Stimulated activated CD4-positive, alpha-beta T cell treated with anti-CD3 and anti-CD28 coated beads, Interleukin-1b, Interleukin-23, amount 100 ng/mL, for 4 hours (primary cell): ENCODE results near the gene FBXL17.

Experiments used
- DNase-seq, 2 donors: peaks; one replicate each; pipeline ENCODE4 v3.0.0-alpha.2; 2020; ENCODE audit warnings: low read depth in 2 of 2

The FBXL17 gene

GRCh38 chr5:107954254-107954653 lies 427.6 kb downstream of the FBXL17 start:
- DNase-seq, result no peak

DNA sequence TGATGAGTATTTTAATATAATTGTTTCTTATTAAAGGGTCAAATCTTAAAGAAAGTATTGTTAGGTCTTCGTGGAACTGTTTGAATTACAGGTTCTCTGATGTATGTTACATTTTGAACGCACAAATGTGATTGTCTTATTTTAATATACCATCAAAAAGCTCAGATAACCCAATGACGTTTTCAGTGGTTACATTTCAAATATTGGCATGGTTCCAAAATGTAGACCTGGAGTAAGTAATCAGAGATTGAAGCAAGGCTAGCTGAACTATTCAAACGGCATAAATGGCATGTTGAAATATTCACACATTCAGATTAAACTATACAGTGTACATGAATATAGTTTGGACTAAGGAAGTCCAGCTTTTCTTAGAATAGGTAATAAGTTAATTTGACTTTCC lies 429.4 kb downstream of the FBXL17 start:
- DNase-seq, result no peak

- DNase-seq, result no peak
These were observed 430.6 kb downstream of the FBXL17 start for GRCh38 chr5:107951309-107951708.

- no peak for DNase-seq
These were observed 431.1 kb downstream of the FBXL17 start for GRCh38 chr5:107950776-107951175.

DNA sequence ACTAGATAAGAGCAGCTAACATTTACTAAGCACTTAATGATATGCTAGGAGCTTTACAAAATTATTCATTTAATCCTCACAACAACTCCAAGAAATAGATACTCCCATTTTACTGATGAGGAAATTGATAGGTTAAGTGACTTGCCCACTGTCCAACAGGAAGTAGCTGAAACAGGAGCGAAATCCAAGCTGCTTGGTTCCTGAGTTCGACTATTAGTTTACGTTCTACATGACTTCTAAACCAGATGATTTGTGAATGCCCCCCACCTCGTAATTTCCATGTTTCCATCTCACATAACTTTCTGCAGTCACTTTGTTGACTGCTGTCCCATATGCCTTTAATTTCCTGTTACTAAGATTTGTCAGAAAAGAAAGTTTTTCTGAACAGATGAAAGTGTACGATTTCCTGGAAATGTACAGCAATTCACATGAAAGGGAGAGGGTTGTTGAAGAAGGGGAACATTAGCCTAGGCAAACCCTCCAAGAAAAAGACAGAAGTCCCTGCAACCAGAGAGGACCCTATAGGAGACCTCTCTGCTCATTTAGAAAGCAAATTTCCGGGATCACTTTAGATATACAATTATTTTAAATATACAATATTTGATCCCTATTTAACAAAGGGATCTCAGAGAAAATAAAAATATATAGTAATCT lies 432.1 kb downstream of the FBXL17 start:
- no peak for DNase-seq

GRCh38 chr5:107948377-107948776 lies 433.5 kb downstream of the FBXL17 start:
- DNase-seq, result no peak

DNA sequence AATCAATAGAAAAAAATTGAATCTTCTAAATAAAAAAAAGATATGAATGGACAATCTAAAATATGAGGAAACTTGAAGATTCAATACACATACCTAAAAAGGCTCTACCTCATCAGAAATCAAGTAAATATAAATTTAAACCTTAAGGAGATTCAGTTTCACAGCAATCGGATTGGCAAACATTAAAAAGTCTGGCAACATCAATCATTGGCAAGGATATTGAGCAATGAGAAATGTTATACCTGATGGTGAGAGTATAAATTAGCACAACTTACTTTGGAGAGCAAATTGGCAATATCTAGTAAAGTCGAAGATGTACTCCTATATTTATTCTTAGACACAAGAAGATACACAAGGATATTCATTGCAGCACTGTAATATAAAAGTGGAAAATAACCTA lies 436.8 kb downstream of the FBXL17 start:
- no peak for DNase-seq

GRCh38 chr5:107943923-107944322 lies 438.0 kb downstream of the FBXL17 start:
- DNase-seq, result no peak

- no peak for DNase-seq
These were observed 440.9 kb downstream of the FBXL17 start for GRCh38 chr5:107941036-107941435.

DNA sequence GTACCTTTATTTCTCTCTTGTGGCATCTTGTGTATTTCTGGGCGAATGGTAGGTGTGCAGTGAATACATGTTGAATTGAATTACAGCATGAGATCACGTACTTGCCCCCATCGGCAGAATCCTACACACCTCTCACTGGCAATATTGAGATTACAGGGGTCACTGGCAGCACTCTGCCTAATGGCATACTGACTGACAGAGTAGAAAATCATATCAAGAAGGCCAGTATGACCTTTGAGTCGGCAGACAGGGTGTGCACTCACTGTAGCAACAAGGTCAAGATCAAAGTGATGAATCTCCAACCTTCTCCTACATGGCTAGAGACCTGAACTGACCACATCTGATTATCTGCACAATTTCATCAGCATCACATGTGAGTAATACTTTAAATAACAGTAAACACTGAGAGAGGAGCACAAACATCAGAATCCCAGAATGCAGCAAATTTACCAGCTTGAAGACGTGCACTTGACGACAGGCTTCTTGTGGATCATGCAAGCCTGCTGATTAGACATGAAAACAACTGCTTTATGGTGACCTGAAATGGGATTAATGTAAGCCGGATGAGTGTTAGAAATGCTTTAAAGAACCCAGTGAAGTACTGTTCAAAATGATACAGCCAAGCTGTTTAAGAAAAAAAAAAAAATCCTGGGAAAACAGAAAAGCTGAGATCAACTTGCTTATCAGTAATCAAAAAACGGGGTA lies 444.1 kb downstream of the FBXL17 start:
- no peak for DNase-seq

- no peak for DNase-seq
These were observed 444.7 kb downstream of the FBXL17 start for GRCh38 chr5:107937204-107937603.

GRCh38 chr5:107936515-107936914 lies 445.4 kb downstream of the FBXL17 start:
- no peak for DNase-seq

DNA sequence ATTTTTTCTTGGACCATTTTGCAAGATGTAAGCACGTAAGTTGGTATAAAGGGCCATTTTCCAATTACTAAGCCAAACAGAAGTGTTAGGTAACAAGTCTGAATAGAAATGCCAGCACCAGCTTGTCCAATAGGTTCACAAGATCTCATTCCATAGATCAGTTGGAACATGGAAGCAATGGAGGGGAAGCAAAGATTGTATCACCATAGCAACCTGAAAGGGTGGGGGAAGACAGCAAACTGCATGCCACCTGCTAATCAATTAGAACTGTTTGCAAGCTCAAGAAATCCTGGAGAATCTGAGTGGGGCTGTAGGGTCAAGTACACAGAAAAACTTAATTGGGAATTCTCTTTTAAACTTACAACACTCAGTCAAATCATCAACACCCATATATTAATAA lies 446.3 kb downstream of the FBXL17 start:
- DNase-seq, result no peak

GRCh38 chr5:107933326-107933725 lies 448.6 kb downstream of the FBXL17 start:
- DNase-seq, result no peak

GRCh38 chr5:107930891-107931290 lies 451.0 kb downstream of the FBXL17 start:
- no peak for DNase-seq

GRCh38 chr5:107930092-107930491 lies 451.8 kb downstream of the FBXL17 start:
- no peak for DNase-seq

- DNase-seq, result no peak
These were observed 452.8 kb downstream of the FBXL17 start for GRCh38 chr5:107929080-107929479.

GRCh38 chr5:107926121-107926520 lies 455.8 kb downstream of the FBXL17 start:
- no peak for DNase-seq

DNA sequence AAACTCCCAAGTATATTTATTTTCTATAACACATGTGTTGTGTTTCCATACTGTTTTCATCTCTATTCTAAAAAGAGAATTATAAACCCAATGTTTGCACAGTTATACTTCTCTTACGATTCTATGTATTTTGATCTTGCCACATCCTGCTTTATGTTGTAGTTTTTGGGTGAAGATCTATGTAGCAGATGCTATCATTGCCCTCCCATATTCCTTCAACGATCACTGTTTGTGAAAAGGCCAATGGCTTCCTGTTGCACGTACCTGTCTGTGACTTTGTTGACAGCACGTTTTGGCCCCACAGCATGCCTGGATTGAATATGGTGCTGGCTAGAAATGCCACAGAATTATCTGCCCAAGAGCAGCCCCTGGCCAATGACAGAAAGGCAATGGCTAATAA lies 456.7 kb downstream of the FBXL17 start:
- DNase-seq, result no peak

GRCh38 chr5:107919969-107920368 lies 461.9 kb downstream of the FBXL17 start:
- no peak for DNase-seq

GRCh38 chr5:107919361-107919760 lies 462.5 kb downstream of the FBXL17 start:
- no peak for DNase-seq

- DNase-seq, result no peak
These were observed 463.9 kb downstream of the FBXL17 start for GRCh38 chr5:107917983-107918382.
